Activated CD8-positive, alpha-beta T cell treated with anti-CD3 and anti-CD28 coated beads, Interleukin-2, amount 10 ng/mL, durations not matched to agents 7 days and 5 days (primary cell): ENCODE measurements around the gene IDI2. TPM values are rescaled to one million over a fixed set of nuclear protein-coding genes. Genes with fewer than 3 reads are reported as not detected.

Source experiments
- ATAC-seq: fragments of 150-1000 bp; cut with Tn5 transposase; one replicate; pipeline ENCODE4 v1.10.0; 2021; ENCODE audit warnings: moderate library complexity
- CTCF ChIA-PET: fragments of 350-600 bp; sonication (Branson Sonifier 250); formaldehyde crosslinking; loops from one replicate; lab custom pipeline; 2021; ENCODE audit warnings: antibody characterized with exemption; lab: Charles Lee
- POLR2A ChIA-PET: fragments of 350-600 bp; sonication (Branson Sonifier 250); formaldehyde crosslinking; loops from one replicate; lab custom pipeline; 2021; ENCODE audit warnings: antibody characterized with exemption; lab: Charles Lee
- DNase-seq: peaks from one replicate; pipeline ENCODE4 v3.0.0-alpha.2; 2020
- H3K27ac Mint-ChIP-seq: one replicate; pipeline ENCODE4 v1.8.0; 2021; ENCODE audit warnings: mild to moderate bottlenecking, mixed read lengths
- H3K27me3 Mint-ChIP-seq: one replicate; pipeline ENCODE4 v1.8.0; 2021; ENCODE audit warnings: low read depth, mixed read lengths
- H3K36me3 Mint-ChIP-seq: one replicate; pipeline ENCODE4 v1.8.0; 2021; ENCODE audit warnings: low read depth, mixed read lengths
- H3K4me1 Mint-ChIP-seq: one replicate; pipeline ENCODE4 v1.8.0; 2021; ENCODE audit warnings: low read depth, mixed read lengths
- H3K4me3 Mint-ChIP-seq: one replicate; pipeline ENCODE4 v1.8.0; 2021; ENCODE audit warnings: mild to moderate bottlenecking, mixed read lengths
- H3K9me3 Mint-ChIP-seq: one replicate; pipeline ENCODE4 v1.8.0; 2022; ENCODE audit warnings: mixed read lengths; ENCODE audit not compliant: insufficient read depth
- total RNA-seq, 2 experiments: library from RNA; stranded (reverse); gene quantifications; one replicate each; pipeline ENCODE4 v1.2.3, GENCODE V29; 2021

The IDI2 gene
- total RNA-seq, 2 experiments from 2014 or later = not detected

- ATAC-seq = peak; percentile 34
Measured at GRCh38 chr10:988667-989545, 36.8 kb downstream of the IDI2 start.

GRCh38 chr10:987870-988666 is 37.6 kb downstream of the IDI2 start, which contains the start of gene GTPBP4:
Gene GTPBP4 (plus strand): TSS chr10:988434. CDS start chr10:988480, 46 bp downstream.
- peak; percentile 98 for DNase-seq
- CTCF ChIA-PET = interaction anchor here (0.6 to 1.5 kb wide), 4 partner anchors 54 to 86 kb away, joined by 3 to 4 read pairs (median 3); no protein-coding TSS in a partner anchor

More at GRCh38 chr10:988667-989545, 36.8 kb downstream of the IDI2 start:
- Mint-ChIP-seq H3K27me3 (no peaks in the 10 kb centered on the region), H3K36me3 (peaks cover 38% of the 10 kb centered on the region), H3K4me1 (peaks cover 35% of the 10 kb centered on the region), H3K4me3 (peak overlapping the region; percentile 92), H3K27ac (peak overlapping the region; percentile 94), H3K9me3 (no peaks in the 10 kb centered on the region)
- ChIA-PET CTCF (interaction anchor here (0.6 to 1.5 kb wide), 3 partner anchors 54 to 85 kb away, joined by 3 read pairs; no protein-coding TSS in a partner anchor), POLR2A (interaction anchor here (0.6 to 2.7 kb wide), 6 partner anchors 35 to 110 kb away, joined by 3 to 26 read pairs (median 4); partner anchors contain the start of genes LARP4B and WDR37)
- no peak for DNase-seq

GRCh38 chr10:987620-987869 is 38.1 kb downstream of the IDI2 start:
- peaks cover 30% of the 10 kb centered on the region for H3K36me3 Mint-ChIP-seq
- no peaks in the 10 kb centered on the region for H3K27me3 Mint-ChIP-seq
- ATAC-seq = peak; percentile 4
- peak overlapping the region; percentile 92 for H3K4me3 Mint-ChIP-seq
- H3K4me1 Mint-ChIP-seq = peaks cover 35% of the 10 kb centered on the region
- no peaks in the 10 kb centered on the region for H3K9me3 Mint-ChIP-seq
- ChIA-PET CTCF (interaction anchor here (1.4 to 1.5 kb wide), 2 partner anchors 54 to 87 kb away, joined by 3 to 4 read pairs; no protein-coding TSS in a partner anchor), POLR2A (interaction anchor here (1.1 to 2.7 kb wide), 4 partner anchors 33 to 65 kb away, joined by 3 to 26 read pairs (median 4); partner anchors contain the start of gene LARP4B)
- DNase-seq = no peak
- peak overlapping the region; percentile 94 for H3K27ac Mint-ChIP-seq

More at GRCh38 chr10:987870-988666, 37.6 kb downstream of the IDI2 start, which contains the start of gene GTPBP4:
- Mint-ChIP-seq H3K27me3 (no peaks in the 10 kb centered on the region), H3K36me3 (peaks cover 34% of the 10 kb centered on the region), H3K9me3 (no peaks in the 10 kb centered on the region), H3K4me3 (peak within 1 kb of the TSS; percentile 92), H3K4me1 (peaks cover 35% of the 10 kb centered on the region), H3K27ac (peak within 1 kb of the TSS; percentile 94)
- POLR2A ChIA-PET = interaction anchor here (0.6 to 2.7 kb wide), 10 partner anchors 32 to 109 kb away, joined by 3 to 26 read pairs (median 3); partner anchors contain the start of genes IDI1, LARP4B and WDR37
- peak; percentile 98 for ATAC-seq

- Mint-ChIP-seq H3K4me3 (peak overlapping the region; percentile 92), H3K36me3 (peaks cover 28% of the 10 kb centered on the region), H3K27me3 (no peaks in the 10 kb centered on the region), H3K27ac (peak overlapping the region; percentile 94), H3K9me3 (no peaks in the 10 kb centered on the region), H3K4me1 (peaks cover 35% of the 10 kb centered on the region)
- POLR2A ChIA-PET = interaction anchor here (0.5 to 2.7 kb wide), 4 partner anchors 33 to 66 kb away, joined by 3 to 26 read pairs (median 4); partner anchors contain the start of gene LARP4B
- no peak for ATAC-seq
- DNase-seq = no peak
- CTCF ChIA-PET = interaction anchor here (0.8 to 1.5 kb wide), 3 partner anchors 37 to 87 kb away, joined by 3 to 4 read pairs (median 3); no protein-coding TSS in a partner anchor
Measured at GRCh38 chr10:986881-987619, 38.6 kb downstream of the IDI2 start.

GRCh38 chr10:986137-986825 is 39.4 kb downstream of the IDI2 start:
- ChIA-PET POLR2A (interaction anchor here (0.5 to 2.7 kb wide), 2 partner anchors 55 to 57 kb away, joined by 3 to 26 read pairs; partner anchors contain the start of gene LARP4B), CTCF (interaction anchor here (0.8 kb wide), 1 partner anchor 36 kb away, joined by 3 read pairs; no protein-coding TSS in a partner anchor)
- ATAC-seq = no peak
- Mint-ChIP-seq H3K4me1 (peaks cover 34% of the 10 kb centered on the region), H3K4me3 (peak overlapping the region; percentile 92), H3K27ac (no peak overlapping the region), H3K9me3 (no peaks in the 10 kb centered on the region), H3K36me3 (peaks cover 27% of the 10 kb centered on the region), H3K27me3 (no peaks in the 10 kb centered on the region)
- no peak for DNase-seq

- DNase-seq (no peak), ATAC-seq (no peak)
- peaks cover 22% of the 10 kb centered on the region for H3K36me3 Mint-ChIP-seq
- H3K4me1 Mint-ChIP-seq = peaks cover 25% of the 10 kb centered on the region
- H3K27me3 Mint-ChIP-seq = no peaks in the 10 kb centered on the region
- H3K27ac Mint-ChIP-seq = no peak overlapping the region
- CTCF ChIA-PET = no interaction called here
- POLR2A ChIA-PET = no interaction called here
- no peak overlapping the region for H3K4me3 Mint-ChIP-seq
- H3K9me3 Mint-ChIP-seq = peaks cover 6% of the 10 kb centered on the region
Measured at GRCh38 chr10:985361-985760, 40.3 kb downstream of the IDI2 start.

GRCh38 chr10:983971-984655 is 41.5 kb downstream of the IDI2 start:
- Mint-ChIP-seq H3K36me3 (peaks cover 16% of the 10 kb centered on the region), H3K4me1 (peaks cover 14% of the 10 kb centered on the region), H3K27me3 (no peaks in the 10 kb centered on the region), H3K9me3 (peaks cover 13% of the 10 kb centered on the region), H3K4me3 (no peak overlapping the region), H3K27ac (no peak overlapping the region)
- ATAC-seq (no peak), DNase-seq (no peak)
- ChIA-PET CTCF (no interaction called here), POLR2A (no interaction called here)

GRCh38 chr10:983401-983800 is 42.3 kb downstream of the IDI2 start:
- ChIA-PET POLR2A (interaction anchor here (0.7 kb wide), 2 partner anchors 10 to 59 kb away, joined by 3 read pairs; no protein-coding TSS in a partner anchor), CTCF (no interaction called here)
- H3K27me3 Mint-ChIP-seq = no peaks in the 10 kb centered on the region
- H3K27ac Mint-ChIP-seq = no peak overlapping the region
- H3K4me1 Mint-ChIP-seq = peaks cover 10% of the 10 kb centered on the region
- no peak for ATAC-seq
- DNase-seq = no peak
- H3K4me3 Mint-ChIP-seq = no peak overlapping the region
- H3K36me3 Mint-ChIP-seq = peaks cover 15% of the 10 kb centered on the region
- peaks cover 18% of the 10 kb centered on the region for H3K9me3 Mint-ChIP-seq

- DNase-seq (no peak), ATAC-seq (no peak)
- H3K27me3 Mint-ChIP-seq = no peaks in the 10 kb centered on the region
- no peak overlapping the region for H3K27ac Mint-ChIP-seq
- H3K9me3 Mint-ChIP-seq = peaks cover 18% of the 10 kb centered on the region
- ChIA-PET POLR2A (no interaction called here), CTCF (no interaction called here)
- no peak overlapping the region for H3K4me3 Mint-ChIP-seq
- H3K36me3 Mint-ChIP-seq = peaks cover 17% of the 10 kb centered on the region
- no peaks in the 10 kb centered on the region for H3K4me1 Mint-ChIP-seq
Measured at GRCh38 chr10:980468-981093, 45.1 kb downstream of the IDI2 start.
